SK-N-SH (cell line): ENCODE results near the gene RBM4B. TPM values are rescaled to one million over a fixed set of nuclear protein-coding genes. Genes with fewer than 3 reads are reported as not detected.

ENCODE experiments used
- CTCF ChIA-PET: fragments of 300-600, 350-600 bp; formaldehyde crosslinking; extraction: SDS; loops from one replicate; lab custom pipeline; 2021; lab: Yijun Ruan, JAX
- POLR2A ChIA-PET: fragments of 350-600 bp; sonication (Branson Sonifier 250); formaldehyde crosslinking; extraction: SDS; loops from one replicate; lab custom pipeline; 2020; ENCODE audit warnings: antibody characterized with exemption, inconsistent platforms; lab: Yijun Ruan, JAX
- DNase-seq: peaks from one replicate; pipeline ENCODE4 v3.0.0; 2012
- H2AFZ ChIP-seq: fragments of 200-600 bp; sonication (generic); 2 replicates; pipeline ENCODE4 v1.8.1; 2016; ENCODE audit warnings: antibody characterized with exemption, mild to moderate bottlenecking, low read depth
- H3F3A ChIP-seq: fragments of 200-600 bp; sonication (generic); replicated peaks from 2 replicates; pipeline ENCODE3; 2016; ENCODE audit warnings: antibody characterized with exemption, mild to moderate bottlenecking; ENCODE audit not compliant: insufficient read depth
- H3K27ac ChIP-seq, 2 experiments: fragments of 200-500 bp in 1 of 2; fragments of 200-600 bp in 1 of 2; sonication (Bioruptor generic) in 1 of 2; sonication (generic), shearing (Covaris generic) in 1 of 2; 2 replicates each; pipeline versions ENCODE4 v1.5.1 to v1.6.1; 2014 to 2016; ENCODE audit warnings: low read depth in 2 of 2, inconsistent platforms in 1 of 2, low read length in 1 of 2, mild to moderate bottlenecking in 1 of 2, mixed read lengths in 1 of 2
- H3K27me3 ChIP-seq: fragments of 200-600 bp; sonication (generic), shearing (Covaris generic); 2 replicates; pipeline ENCODE4 v1.6.1; 2016; ENCODE audit warnings: mixed run types; ENCODE audit not compliant: insufficient read depth
- H3K36me3 ChIP-seq, 2 experiments: fragments of 200-500 bp in 1 of 2; fragments of 200-600 bp in 1 of 2; sonication (Bioruptor generic) in 1 of 2; sonication (generic) in 1 of 2; replicated peaks in 1 of 2; 2 replicates each; pipeline versions ENCODE3 to v1.5.1; 2014 to 2016; ENCODE audit warnings: low read length in 1 of 2, mild to moderate bottlenecking in 1 of 2; ENCODE audit not compliant: insufficient read depth in 2 of 2, control insufficient read depth in 1 of 2
- H3K4me1 ChIP-seq, 2 experiments: fragments of 200-500 bp in 1 of 2; fragments of 200-600 bp in 1 of 2; sonication (Bioruptor generic) in 1 of 2; sonication (generic), shearing (Covaris generic) in 1 of 2; 2 replicates each; pipeline versions ENCODE4 v1.5.1 to v1.6.1; 2014 to 2016; ENCODE audit warnings: low read depth in 1 of 2, low read length in 1 of 2, mixed run types in 1 of 2; ENCODE audit not compliant: insufficient read depth in 2 of 2, control insufficient read depth in 1 of 2
- H3K4me2 ChIP-seq: fragments of 200-600 bp; sonication (generic), shearing (Covaris generic); 2 replicates; pipeline ENCODE4 v1.6.1; 2017; ENCODE audit warnings: mixed run types
- H3K4me3 ChIP-seq, 2 experiments: fragments of 200-500 bp in 1 of 2; fragments of 200-600 bp in 1 of 2; sonication (Bioruptor generic) in 1 of 2; sonication (generic), shearing (Covaris generic) in 1 of 2; 2 replicates each; pipeline versions ENCODE4 v1.5.1 to v1.8.1; 2014 to 2016; ENCODE audit warnings: low read depth in 2 of 2, inconsistent platforms in 1 of 2, low read length in 1 of 2, mild to moderate bottlenecking in 1 of 2, mixed read lengths in 1 of 2, moderate library complexity in 1 of 2
- H3K79me2 ChIP-seq: fragments of 200-600 bp; sonication (generic); 2 replicates; pipeline ENCODE4 v1.8.1; 2017; ENCODE audit warnings: mild to moderate bottlenecking; ENCODE audit not compliant: insufficient read depth
- H3K9ac ChIP-seq: fragments of 200-600 bp; sonication (generic); 2 replicates; pipeline ENCODE4 v1.6.1; 2017; ENCODE audit warnings: mixed run types
- H3K9me2 ChIP-seq: fragments of 200-600 bp; sonication (generic); 2 replicates; pipeline ENCODE4 v1.6.1; 2017; ENCODE audit warnings: mixed run types
- H3K9me3 ChIP-seq: fragments of 200-600 bp; sonication (generic); 2 replicates; pipeline ENCODE4 v1.6.1; 2017; ENCODE audit warnings: mixed run types, mild to moderate bottlenecking, moderate library complexity
- H4K20me1 ChIP-seq: fragments of 200-600 bp; sonication (generic); 2 replicates; pipeline ENCODE4 v1.6.1; 2017; ENCODE audit warnings: mild to moderate bottlenecking, mixed run types; ENCODE audit not compliant: insufficient read depth
- EZH2phosphoT487 ChIP-seq: fragments of 200-600 bp; sonication (generic); IDR thresholded peaks from 2 replicates; pipeline ENCODE4 v1.6.1; 2017; ENCODE audit warnings: low read depth, mixed run types, mild to moderate bottlenecking, antibody characterized with exemption, moderate library complexity, borderline replicate concordance
- FOSL2 ChIP-seq: IDR thresholded peaks from 2 replicates; pipeline ENCODE4 v1.4.0; 2012; ENCODE audit warnings: low read depth, mild to moderate bottlenecking, moderate library complexity, borderline replicate concordance
- FOXM1 ChIP-seq: IDR thresholded peaks from 2 replicates; pipeline ENCODE4 v1.4.0; 2012; ENCODE audit warnings: low read depth, mild to moderate bottlenecking
- GABPA ChIP-seq: IDR thresholded peaks from 2 replicates; pipeline ENCODE4 v1.4.0; 2012; ENCODE audit warnings: low read depth, mild to moderate bottlenecking
- GATA2 ChIP-seq: sonication (generic); formaldehyde crosslinking; IDR thresholded peaks from 2 replicates; pipeline ENCODE4 v1.5.0; 2020; ENCODE audit warnings: mild to moderate bottlenecking, missing genetic modification reagents
- IRF3 ChIP-seq: fragments of 150-350 bp; IDR thresholded peaks from 2 replicates; pipeline ENCODE4 v1.6.1; 2016; ENCODE audit warnings: mild to moderate bottlenecking, low read depth, low read length
- MEF2A ChIP-seq: IDR thresholded peaks from 2 replicates; pipeline ENCODE4 v1.4.0; 2012; ENCODE audit warnings: low read depth, borderline replicate concordance
- MXI1 ChIP-seq: IDR thresholded peaks from 2 replicates; pipeline ENCODE4 v1.6.1; 2012; ENCODE audit warnings: mild to moderate bottlenecking, low read depth, low read length, improper control_type of control experiment
- NRF1 ChIP-seq: IDR thresholded peaks from 2 replicates; pipeline ENCODE4 v1.6.1; 2012; ENCODE audit warnings: low read depth, mild to moderate bottlenecking, low read length
- PBX3 ChIP-seq: IDR thresholded peaks from 2 replicates; pipeline ENCODE4; 2012
- POLR2AphosphoS5 ChIP-seq: IDR thresholded peaks from 2 replicates; pipeline ENCODE4 v1.6.1; 2012; ENCODE audit warnings: low read depth, low read length
- RCOR1 ChIP-seq: fragments of 150-350 bp; IDR thresholded peaks from 2 replicates; pipeline ENCODE4 v1.6.1; 2017; ENCODE audit warnings: antibody characterized with exemption, low read length
- RFX5 ChIP-seq: IDR thresholded peaks from 2 replicates; pipeline ENCODE4 v1.6.1; 2012; ENCODE audit warnings: mild to moderate bottlenecking, improper control_type of control experiment, low read length
- YY1 ChIP-seq: IDR thresholded peaks from 2 replicates; pipeline ENCODE4 v1.4.0; 2012; ENCODE audit warnings: low read depth, mild to moderate bottlenecking
- ZBTB33 ChIP-seq: IDR thresholded peaks from 2 replicates; pipeline ENCODE4 v1.4.0; 2012; ENCODE audit warnings: low read depth, borderline replicate concordance
- whole genome bisulfite sequencing: methylation state at CpG from one replicate; pipeline ENCODE4 v1.1.6; 2017; ENCODE audit warnings: low lambda C conversion rate; 5-methylcytosine and 5-hydroxymethylcytosine counted together
- polyA plus RNA-seq, 3 experiments: library from polyadenylated mRNA; depleted of rRNA; stranded (reverse); fragments of >200 nt; gene quantifications; 2 replicates each; pipeline ENCODE4 v1.2.3, GENCODE V29; 2012
- TF ChIP-seq, protein P1 (sequence below): IDR thresholded peaks from 2 replicates; pipeline ENCODE4 v1.6.1; 2012; ENCODE audit warnings: mild to moderate bottlenecking, low read depth, low read length, moderate library complexity

The RBM4B gene
- polyA plus RNA-seq, 1 of the 3 experiments (the other 2 are of a cell fraction): 31.1 TPM

GRCh38 chr11:66676282-66676919, 1.3 kb downstream of the RBM4B start (continued):
- no peak for TF ChIP-seq PBX3
- TF ChIP-seq, protein P1, sequence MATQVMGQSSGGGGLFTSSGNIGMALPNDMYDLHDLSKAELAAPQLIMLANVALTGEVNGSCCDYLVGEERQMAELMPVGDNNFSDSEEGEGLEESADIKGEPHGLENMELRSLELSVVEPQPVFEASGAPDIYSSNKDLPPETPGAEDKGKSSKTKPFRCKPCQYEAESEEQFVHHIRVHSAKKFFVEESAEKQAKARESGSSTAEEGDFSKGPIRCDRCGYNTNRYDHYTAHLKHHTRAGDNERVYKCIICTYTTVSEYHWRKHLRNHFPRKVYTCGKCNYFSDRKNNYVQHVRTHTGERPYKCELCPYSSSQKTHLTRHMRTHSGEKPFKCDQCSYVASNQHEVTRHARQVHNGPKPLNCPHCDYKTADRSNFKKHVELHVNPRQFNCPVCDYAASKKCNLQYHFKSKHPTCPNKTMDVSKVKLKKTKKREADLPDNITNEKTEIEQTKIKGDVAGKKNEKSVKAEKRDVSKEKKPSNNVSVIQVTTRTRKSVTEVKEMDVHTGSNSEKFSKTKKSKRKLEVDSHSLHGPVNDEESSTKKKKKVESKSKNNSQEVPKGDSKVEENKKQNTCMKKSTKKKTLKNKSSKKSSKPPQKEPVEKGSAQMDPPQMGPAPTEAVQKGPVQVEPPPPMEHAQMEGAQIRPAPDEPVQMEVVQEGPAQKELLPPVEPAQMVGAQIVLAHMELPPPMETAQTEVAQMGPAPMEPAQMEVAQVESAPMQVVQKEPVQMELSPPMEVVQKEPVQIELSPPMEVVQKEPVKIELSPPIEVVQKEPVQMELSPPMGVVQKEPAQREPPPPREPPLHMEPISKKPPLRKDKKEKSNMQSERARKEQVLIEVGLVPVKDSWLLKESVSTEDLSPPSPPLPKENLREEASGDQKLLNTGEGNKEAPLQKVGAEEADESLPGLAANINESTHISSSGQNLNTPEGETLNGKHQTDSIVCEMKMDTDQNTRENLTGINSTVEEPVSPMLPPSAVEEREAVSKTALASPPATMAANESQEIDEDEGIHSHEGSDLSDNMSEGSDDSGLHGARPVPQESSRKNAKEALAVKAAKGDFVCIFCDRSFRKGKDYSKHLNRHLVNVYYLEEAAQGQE: no peak

DNA sequence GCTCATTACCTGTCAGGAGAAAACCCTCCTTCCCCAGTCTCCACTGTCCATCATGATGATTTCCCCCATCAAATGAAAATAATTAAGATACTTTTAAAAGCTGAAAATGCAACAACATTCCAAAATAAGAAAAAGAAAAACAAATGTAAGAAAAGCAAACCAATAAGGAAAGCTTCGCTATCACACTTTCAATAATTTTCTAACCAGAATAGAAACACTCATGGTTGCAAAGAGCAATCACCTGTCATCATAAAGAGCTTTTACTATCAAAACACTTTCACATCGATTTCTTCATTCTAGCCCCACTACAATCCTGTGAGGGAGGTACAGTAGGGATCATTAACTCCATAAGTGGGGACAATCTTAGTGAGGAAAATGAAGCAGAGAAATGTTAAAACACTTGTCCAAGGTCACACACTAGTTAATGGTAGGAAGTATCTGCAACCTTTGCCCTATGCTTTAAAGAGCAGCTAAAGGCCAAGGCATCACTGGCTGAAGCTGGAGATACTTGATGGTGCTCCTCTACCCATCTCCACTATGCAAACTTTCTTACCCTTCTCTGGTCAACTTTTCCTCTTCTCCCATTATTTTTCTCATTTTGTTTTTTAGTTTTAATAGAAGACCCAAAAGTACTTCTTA, 2.6 kb downstream of the RBM4B start:
- Histone ChIP-seq H3K4me1 (peaks cover 20 to 21% of the 10 kb centered on the region in 2 experiments), H2AFZ (no peak overlapping the region), H3K9ac (no peak overlapping the region), H3K9me2 (no peaks in the 10 kb centered on the region), H3K4me2 (peak overlapping the region; percentile 88; the same call in 1 of the 2 replicates), H4K20me1 (peaks cover 10% of the 10 kb centered on the region), H3K36me3 (peaks cover 19 to 31% of the 10 kb centered on the region in 2 experiments), H3K27ac (no peak overlapping the region), H3F3A (peaks cover 29% of the 10 kb centered on the region), H3K27me3 (no peaks in the 10 kb centered on the region), H3K79me2 (peaks cover 70% of the 10 kb centered on the region), H3K9me3 (no peaks in the 10 kb centered on the region), H3K4me3 (no peak overlapping the region)
- DNase-seq: no peak
- ChIA-PET CTCF (interaction anchor here (1.3 kb wide), 1 partner anchor 95 kb away, joined by 5 read pairs; no protein-coding TSS in a partner anchor), POLR2A (no interaction called here)
- 64% methylated on average over 2 of the region's 2 CpGs for WGBS
- TF ChIP-seq MEF2A (no peak), IRF3 (no peak), POLR2AphosphoS5 (no peak; the same call in 1 of the 2 replicates), NRF1 (no peak), FOXM1 (no peak), RFX5 (no peak), GABPA (no peak), FOSL2 (no peak), MXI1 (no peak), EZH2phosphoT487 (no peak), GATA2 (no peak), RCOR1 (no peak), ZBTB33 (no peak), YY1 (no peak)
- TF ChIP-seq, protein P1: no peak
